B cell (primary cell): ENCODE results near the gene LIF. TPM values are rescaled to one million over a fixed set of nuclear protein-coding genes. Genes with fewer than 3 reads are reported as not detected.

ENCODE experiments used
- ATAC-seq: fragments of 200-7000 bp; cut with Tn5 transposase; one replicate; pipeline ENCODE4 v1.10.0; 2021; ENCODE audit warnings: low read depth, mild to moderate bottlenecking, moderate number of reproducible peaks, moderate library complexity
- CTCF ChIA-PET: fragments of 350-600 bp; sonication (Branson Sonifier 250); formaldehyde crosslinking; loops from one replicate; lab custom pipeline; 2021; ENCODE audit warnings: antibody characterized with exemption, inconsistent platforms; lab: Charles Lee
- POLR2A ChIA-PET: fragments of 350-600 bp; sonication (Branson Sonifier 250); formaldehyde crosslinking; loops from one replicate; lab custom pipeline; 2021; ENCODE audit warnings: antibody characterized with exemption; lab: Charles Lee
- DNase-seq: peaks from one replicate; pipeline ENCODE4 v3.0.0; 2013
- H2AFZ ChIP-seq: 2 replicates; pipeline ENCODE4 v1.6.1; 2012; ENCODE audit warnings: mild to moderate bottlenecking, low read depth, low read length; ENCODE audit not compliant: insufficient read depth, poor library complexity, severe bottlenecking
- H3K27ac ChIP-seq, 2 donors: 1 replicate in 1 of 2; 2 replicates in 1 of 2; pipeline ENCODE4 v1.5.1; 2012 to 2013; ENCODE audit warnings: low read length in 2 of 2, mild to moderate bottlenecking in 2 of 2, moderate library complexity in 1 of 2
- H3K27me3 ChIP-seq, 4 experiments: fragments of 200-600 bp in 1 of 4; sonication (generic) in 1 of 4; replicated peaks in 1 of 4; 1 replicate in 2 of 4; 2 replicates in 2 of 4; pipeline versions ENCODE4 v1.6.1 to v1.7.0; 2013 to 2016; ENCODE audit warnings: low read length in 3 of 4, mild to moderate bottlenecking in 2 of 4, mixed read lengths in 1 of 4, moderate library complexity in 1 of 4; ENCODE audit not compliant: insufficient read depth in 4 of 4, control insufficient read depth in 3 of 4; ENCODE audit errors: control extremely low read depth in 1 of 4
- H3K36me3 ChIP-seq, 2 experiments: replicated peaks in 1 of 2; 1 replicate in 1 of 2; 2 replicates in 1 of 2; pipeline versions ENCODE4 v1.6.1 to v1.7.1; 2013; ENCODE audit warnings: low read length in 1 of 2; ENCODE audit not compliant: insufficient read depth in 2 of 2, control insufficient read depth in 1 of 2; ENCODE audit errors: control extremely low read depth in 1 of 2, extremely low read depth in 1 of 2
- H3K4me1 ChIP-seq, 2 donors: fragments of 200-600 bp in 1 of 2; sonication (generic) in 1 of 2; 1 replicate in 1 of 2; 2 replicates in 1 of 2; pipeline versions ENCODE4 v1.5.1 to v1.6.1; 2013 to 2017; ENCODE audit warnings: low read length in 2 of 2; ENCODE audit not compliant: control insufficient read depth in 2 of 2, insufficient read depth in 2 of 2
- H3K4me2 ChIP-seq: replicated peaks from 2 replicates; pipeline ENCODE3; 2012; ENCODE audit warnings: mild to moderate bottlenecking, low read depth, low read length; ENCODE audit not compliant: poor library complexity, severe bottlenecking
- H3K4me3 ChIP-seq, 5 experiments: fragments of 200-600 bp in 1 of 5; sonication (generic) in 1 of 5; 1 replicate in 3 of 5; 2 replicates in 2 of 5; pipeline versions ENCODE4 v1.5.1 to v1.7.0; 2011 to 2016; ENCODE audit warnings: low read length in 4 of 5, mild to moderate bottlenecking in 4 of 5, low read depth in 2 of 5, control low read depth in 1 of 5, moderate library complexity in 1 of 5; ENCODE audit not compliant: insufficient read depth in 1 of 5; ENCODE audit errors: control extremely low read depth in 1 of 5, extremely low read depth in 1 of 5
- H3K79me2 ChIP-seq: fragments of 200-600 bp; sonication (generic); one replicate; pipeline ENCODE4 v1.6.0; 2016; ENCODE audit warnings: low read length; ENCODE audit not compliant: control insufficient read depth, insufficient read depth
- H3K9ac ChIP-seq: fragments of 200-600 bp; sonication (generic); 2 replicates; pipeline ENCODE4 v1.6.1; 2017; ENCODE audit warnings: mild to moderate bottlenecking, low read length, moderate library complexity
- H3K9me3 ChIP-seq, 3 donors: one replicate each; pipeline versions ENCODE4 v1.6.1 to v1.7.1; 2013; ENCODE audit warnings: low read length in 2 of 3; ENCODE audit not compliant: control insufficient read depth in 2 of 3, insufficient read depth in 1 of 3; ENCODE audit errors: control extremely low read depth in 1 of 3
- H4K20me1 ChIP-seq: 2 replicates; pipeline ENCODE4 v1.6.0; 2012; ENCODE audit warnings: mild to moderate bottlenecking, low read length; ENCODE audit not compliant: insufficient read depth, control insufficient read depth, poor library complexity, severe bottlenecking
- H3K27ac Mint-ChIP-seq: one replicate; pipeline ENCODE4 v1.8.0; 2021; ENCODE audit warnings: mixed read lengths
- H3K27me3 Mint-ChIP-seq: one replicate; pipeline ENCODE4 v1.8.0; 2021; ENCODE audit warnings: mixed read lengths
- H3K4me1 Mint-ChIP-seq: one replicate; pipeline ENCODE4 v1.8.0; 2021; ENCODE audit warnings: mixed read lengths
- H3K4me3 Mint-ChIP-seq: one replicate; pipeline ENCODE4 v1.8.0; 2021; ENCODE audit warnings: mixed read lengths
- H3K9me3 Mint-ChIP-seq: one replicate; pipeline ENCODE4 v1.8.0; 2022; ENCODE audit warnings: mixed read lengths; ENCODE audit not compliant: insufficient read depth
- EZH2 ChIP-seq: IDR thresholded peaks from 2 replicates; pipeline ENCODE4 v1.6.1; 2012; ENCODE audit warnings: borderline replicate concordance, low read depth, mild to moderate bottlenecking, moderate library complexity, low read length; ENCODE audit not compliant: insufficient read depth, poor library complexity, severe bottlenecking
- WGBS: methylation state at CpG from one replicate; pipeline ENCODE4 v1.1.5; 2013; ENCODE audit warnings: missing lambda C conversion rate; ENCODE audit not compliant: insufficient coverage; 5-methylcytosine and 5-hydroxymethylcytosine counted together
- intact Hi-C: fragments of 100-400 bp; cut with micrococcal nuclease; formaldehyde crosslinking; loops from one replicate; pipeline ENCODE4 v1.10.0; 2022
- polyA plus RNA-seq: library from polyadenylated mRNA; depleted of rRNA; stranded (reverse); fragments of >200 nt; gene quantifications from 2 replicates; pipeline ENCODE4 v1.2.3, GENCODE V29; 2012
- total RNA-seq, 2 donors: library from RNA; stranded (reverse); fragments of 120-200 nt in 1 of 2; gene quantifications; 1 replicate in 1 of 2; 2 replicates in 1 of 2; pipeline versions ENCODE4 v1.2.3 to v1.2.4, GENCODE V29; 2013 to 2022
- TF ChIP-seq, protein P1 (sequence below): fragments of 200-600 bp; IDR thresholded peaks from one replicate; pipeline ENCODE4 v1.8.0; 2022; ENCODE audit warnings: antibody characterized with exemption, mild to moderate bottlenecking

Gene LIF
- total and polyA plus RNA-seq, 2 donors (not counting 1 experiment from before 2014, with no cell fraction given): 0.47 TPM; not detected in 1

DNA sequence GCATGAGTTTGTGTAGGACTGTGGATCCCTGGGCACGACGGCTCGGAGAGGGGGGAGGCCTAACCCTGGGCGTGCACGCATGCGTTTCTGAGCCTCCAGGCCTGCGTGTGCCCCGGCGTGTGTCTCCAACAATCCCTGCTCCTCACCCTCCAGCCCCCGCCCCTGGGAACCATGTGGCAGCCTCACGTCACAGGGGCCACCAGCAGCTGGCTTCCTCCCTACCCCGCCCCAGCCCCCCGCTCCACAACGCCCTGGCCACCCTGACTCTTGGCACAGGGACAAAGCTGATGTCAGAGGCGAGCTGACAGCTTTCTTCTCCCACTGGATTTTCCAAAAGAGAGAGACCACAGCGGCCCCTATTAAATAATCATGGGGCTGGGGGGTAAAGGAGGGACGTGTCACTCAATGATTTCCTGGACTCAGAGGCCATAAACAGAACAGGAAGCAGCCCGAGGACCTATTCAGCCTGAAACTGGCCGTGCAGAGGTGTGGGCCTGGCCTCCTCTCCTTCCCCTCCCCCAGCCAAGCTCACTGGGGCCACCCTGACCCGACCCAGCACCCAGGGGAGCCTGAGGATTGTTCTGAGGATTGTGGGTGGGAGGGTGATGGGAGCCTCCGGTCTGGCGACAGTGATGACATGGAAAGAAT is 6.8 kb upstream of the LIF start:
- no peak overlapping the region for H3K27ac Mint-ChIP-seq

More for the DNA sequence above, 6.8 kb upstream of the LIF start:
- CTCF ChIA-PET: no interaction called here
- TF ChIP-seq EZH2: no peak
- TF ChIP-seq, protein P1, sequence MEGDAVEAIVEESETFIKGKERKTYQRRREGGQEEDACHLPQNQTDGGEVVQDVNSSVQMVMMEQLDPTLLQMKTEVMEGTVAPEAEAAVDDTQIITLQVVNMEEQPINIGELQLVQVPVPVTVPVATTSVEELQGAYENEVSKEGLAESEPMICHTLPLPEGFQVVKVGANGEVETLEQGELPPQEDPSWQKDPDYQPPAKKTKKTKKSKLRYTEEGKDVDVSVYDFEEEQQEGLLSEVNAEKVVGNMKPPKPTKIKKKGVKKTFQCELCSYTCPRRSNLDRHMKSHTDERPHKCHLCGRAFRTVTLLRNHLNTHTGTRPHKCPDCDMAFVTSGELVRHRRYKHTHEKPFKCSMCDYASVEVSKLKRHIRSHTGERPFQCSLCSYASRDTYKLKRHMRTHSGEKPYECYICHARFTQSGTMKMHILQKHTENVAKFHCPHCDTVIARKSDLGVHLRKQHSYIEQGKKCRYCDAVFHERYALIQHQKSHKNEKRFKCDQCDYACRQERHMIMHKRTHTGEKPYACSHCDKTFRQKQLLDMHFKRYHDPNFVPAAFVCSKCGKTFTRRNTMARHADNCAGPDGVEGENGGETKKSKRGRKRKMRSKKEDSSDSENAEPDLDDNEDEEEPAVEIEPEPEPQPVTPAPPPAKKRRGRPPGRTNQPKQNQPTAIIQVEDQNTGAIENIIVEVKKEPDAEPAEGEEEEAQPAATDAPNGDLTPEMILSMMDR: no peak
- no peaks in the 10 kb centered on the region for H4K20me1 ChIP-seq
- intact Hi-C loops: no loop called here
- peaks cover 0 to 17% (median 4%) of the 10 kb centered on the region in 4 experiments for H3K27me3 ChIP-seq
- no peak for ATAC-seq
- 64% methylated on average over 13 of the region's 22 CpGs for WGBS
- H3K9me3 ChIP-seq: no peaks in the 10 kb centered on the region
- no peak overlapping the region for H3K4me3 ChIP-seq
- H3K36me3 ChIP-seq: no peaks in the 10 kb centered on the region
- peaks cover 18% of the 10 kb centered on the region for H3K27me3 Mint-ChIP-seq
- POLR2A ChIA-PET: no interaction called here
- H3K9me3 Mint-ChIP-seq: no peaks in the 10 kb centered on the region
- H3K9ac ChIP-seq: no peak overlapping the region
- H2AFZ ChIP-seq: no peak overlapping the region
- no peaks in the 10 kb centered on the region for H3K79me2 ChIP-seq
- H3K4me2 ChIP-seq: no peak overlapping the region
- no peak overlapping the region for H3K27ac ChIP-seq
- peaks cover 0 to 9% of the 10 kb centered on the region in 2 donors for H3K4me1 ChIP-seq
- no peak for DNase-seq
- H3K4me1 Mint-ChIP-seq: peaks cover 3% of the 10 kb centered on the region
- no peak overlapping the region for H3K4me3 Mint-ChIP-seq
